SK-N-SH (cell line): ENCODE measurements around the gene PPP4R3A.

ENCODE experiments used
- EP300 ChIP-seq, 2 experiments: IDR thresholded peaks; 2 replicates each; pipeline versions ENCODE4 v1.4.0 to v1.6.1; 2012; ENCODE audit warnings: borderline replicate concordance in 1 of 2, low read depth in 1 of 2, low read length in 1 of 2
- GABPA ChIP-seq: IDR thresholded peaks from 2 replicates; pipeline ENCODE4 v1.4.0; 2012; ENCODE audit warnings: low read depth, mild to moderate bottlenecking
- JUND ChIP-seq: IDR thresholded peaks from 2 replicates; pipeline ENCODE4 v1.4.0; 2012
- RAD21 ChIP-seq: IDR thresholded peaks from 2 replicates; pipeline ENCODE4 v1.6.1; 2012; ENCODE audit warnings: mild to moderate bottlenecking, low read length
- ZBTB33 ChIP-seq: IDR thresholded peaks from 2 replicates; pipeline ENCODE4 v1.4.0; 2012; ENCODE audit warnings: low read depth, borderline replicate concordance

GRCh38 chr14:91523972-91524371 lies 13.9 kb upstream of the PPP4R3A start:
- TF ChIP-seq RAD21: no peak
- no peak for TF ChIP-seq GABPA
- no peak for TF ChIP-seq JUND
- TF ChIP-seq ZBTB33: no peak
- TF ChIP-seq EP300 (IDR thresholded peaks at IDR 0.05; ENCODE audit: borderline replicate concordance in 1 of 2, low read depth in 1 of 2, low read length in 1 of 2): no peak
